Activated CD4-positive, alpha-beta memory T cell treated with anti-CD3 and anti-CD28 coated beads, Interleukin-2, amount 10 ng/mL, durations not matched to agents 7 days and 5 days (primary cell): Measurements from ENCODE around the gene NARS2. TPM values are rescaled to one million over a fixed set of nuclear protein-coding genes. Genes with fewer than 3 reads are reported as not detected.

ENCODE experiments used
- CTCF ChIA-PET: fragments of 350-600 bp; sonication (Branson Sonifier 250); formaldehyde crosslinking; loops from one replicate; lab custom pipeline; 2021; ENCODE audit warnings: antibody characterized with exemption, inconsistent platforms; lab: Charles Lee
- POLR2A ChIA-PET: fragments of 350-600 bp; sonication (Branson Sonifier 250); formaldehyde crosslinking; loops from one replicate; lab custom pipeline; 2021; ENCODE audit warnings: antibody characterized with exemption; lab: Charles Lee
- DNase-seq: peaks from one replicate; pipeline ENCODE4 v3.0.0-alpha.2; 2020
- H3K27ac Mint-ChIP-seq: one replicate; pipeline ENCODE4 v1.8.0; 2021; ENCODE audit warnings: mild to moderate bottlenecking, mixed read lengths
- H3K27me3 Mint-ChIP-seq: one replicate; pipeline ENCODE4 v1.8.0; 2021; ENCODE audit warnings: mixed read lengths
- H3K36me3 Mint-ChIP-seq: one replicate; pipeline ENCODE4 v1.8.0; 2021; ENCODE audit warnings: low read depth, mixed read lengths
- H3K4me1 Mint-ChIP-seq: one replicate; pipeline ENCODE4 v1.8.0; 2021; ENCODE audit warnings: mixed read lengths
- H3K4me3 Mint-ChIP-seq: one replicate; pipeline ENCODE4 v1.8.0; 2021; ENCODE audit warnings: mild to moderate bottlenecking, mixed read lengths
- H3K9me3 Mint-ChIP-seq: one replicate; pipeline ENCODE4 v1.8.0; 2021; ENCODE audit warnings: mixed read lengths
- total RNA-seq, 2 experiments: library from RNA; stranded (reverse); gene quantifications; one replicate each; pipeline ENCODE4 v1.2.3, GENCODE V29; 2021

The NARS2 gene
- total RNA-seq, 2 experiments from 2014 or later, result 13.4 to 13.9 TPM

- Mint-ChIP-seq H3K4me3 (no peak overlapping the region), H3K27ac (no peak overlapping the region), H3K9me3 (no peaks in the 10 kb centered on the region), H3K4me1 (no peaks in the 10 kb centered on the region), H3K27me3 (no peaks in the 10 kb centered on the region), H3K36me3 (peaks cover 12% of the 10 kb centered on the region)
- POLR2A ChIA-PET, result interaction anchor here (0.7 kb wide), 1 partner anchor 384 kb away, joined by 3 read pairs; no protein-coding TSS in a partner anchor
- CTCF ChIA-PET, result interaction anchor here (0.8 to 1.4 kb wide), 4 partner anchors 15 to 120 kb away, joined by 3 to 5 read pairs (median 4); partner anchors contain the start of gene GAB2
- DNase-seq, result no peak
Measured at GRCh38 chr11:78444726-78445125, 129.9 kb downstream of the NARS2 start.

GRCh38 chr11:78441956-78442355, 132.7 kb downstream of the NARS2 start:
- Mint-ChIP-seq H3K4me3 (no peak overlapping the region), H3K27ac (no peak overlapping the region), H3K4me1 (no peaks in the 10 kb centered on the region), H3K36me3 (peaks cover 12% of the 10 kb centered on the region), H3K27me3 (no peaks in the 10 kb centered on the region), H3K9me3 (no peaks in the 10 kb centered on the region)
- CTCF ChIA-PET, result no interaction called here
- POLR2A ChIA-PET, result no interaction called here
- DNase-seq, result no peak

GRCh38 chr11:78438298-78438975, 136.2 kb downstream of the NARS2 start:
- H3K4me3 Mint-ChIP-seq, result no peak overlapping the region
- DNase-seq, result no peak
- CTCF ChIA-PET, result interaction anchor here (1.2 kb wide), 1 partner anchor 8 kb away, joined by 3 read pairs; no protein-coding TSS in a partner anchor
- POLR2A ChIA-PET, result no interaction called here
- no peaks in the 10 kb centered on the region for H3K27me3 Mint-ChIP-seq
- H3K9me3 Mint-ChIP-seq, result no peaks in the 10 kb centered on the region
- H3K27ac Mint-ChIP-seq, result no peak overlapping the region
- no peaks in the 10 kb centered on the region for H3K4me1 Mint-ChIP-seq
- H3K36me3 Mint-ChIP-seq, result peaks cover 12% of the 10 kb centered on the region

GRCh38 chr11:78432956-78433355, 141.7 kb downstream of the NARS2 start:
- Mint-ChIP-seq H3K27me3 (no peaks in the 10 kb centered on the region), H3K27ac (no peak overlapping the region), H3K36me3 (peaks cover 5% of the 10 kb centered on the region), H3K4me3 (no peak overlapping the region), H3K4me1 (peaks cover 22% of the 10 kb centered on the region), H3K9me3 (no peaks in the 10 kb centered on the region)
- DNase-seq, result no peak
- CTCF ChIA-PET, result interaction anchor here (0.7 to 6.5 kb wide), 3 partner anchors 14 to 854 kb away, joined by 3 to 73 read pairs (median 9); partner anchors contain the start of gene GAB2
- POLR2A ChIA-PET, result interaction anchor here (6.6 kb wide), 1 partner anchor 16 kb away, joined by 51 read pairs; the partner anchor contains the start of gene GAB2

GRCh38 chr11:78432058-78432515, 142.6 kb downstream of the NARS2 start:
- POLR2A ChIA-PET, result interaction anchor here (6.6 kb wide), 1 partner anchor 15 kb away, joined by 51 read pairs; the partner anchor contains the start of gene GAB2
- H3K9me3 Mint-ChIP-seq, result no peaks in the 10 kb centered on the region

GRCh38 chr11:78429660-78430059, 145.0 kb downstream of the NARS2 start:
- CTCF ChIA-PET, result interaction anchor here (0.6 to 6.5 kb wide), 5 partner anchors 9 to 202 kb away, joined by 3 to 73 read pairs (median 7); partner anchors contain the start of gene GAB2
- POLR2A ChIA-PET, result interaction anchor here (1.1 to 6.6 kb wide), 5 partner anchors 12 to 214 kb away, joined by 3 to 51 read pairs (median 4); partner anchors contain the start of gene GAB2
- H3K4me1 Mint-ChIP-seq, result peaks cover 51% of the 10 kb centered on the region
- no peak for DNase-seq
- no peak overlapping the region for H3K4me3 Mint-ChIP-seq
- H3K9me3 Mint-ChIP-seq, result no peaks in the 10 kb centered on the region
- H3K27me3 Mint-ChIP-seq, result no peaks in the 10 kb centered on the region
- H3K27ac Mint-ChIP-seq, result peak overlapping the region; percentile 2
- peaks cover 8% of the 10 kb centered on the region for H3K36me3 Mint-ChIP-seq

More at GRCh38 chr11:78432058-78432515, 142.6 kb downstream of the NARS2 start:
- Mint-ChIP-seq H3K27me3 (no peaks in the 10 kb centered on the region), H3K36me3 (peaks cover 9% of the 10 kb centered on the region), H3K4me3 (no peak overlapping the region), H3K4me1 (peaks cover 31% of the 10 kb centered on the region), H3K27ac (no peak overlapping the region)
- CTCF ChIA-PET, result interaction anchor here (0.6 to 6.5 kb wide), 10 partner anchors 11 to 853 kb away, joined by 3 to 73 read pairs (median 3); partner anchors contain the start of gene GAB2
- no peak for DNase-seq

- CTCF ChIA-PET, result interaction anchor here (1.6 to 6.5 kb wide), 3 partner anchors 10 to 201 kb away, joined by 7 to 73 read pairs (median 15); partner anchors contain the start of gene GAB2
- POLR2A ChIA-PET, result interaction anchor here (1.1 to 6.6 kb wide), 5 partner anchors 12 to 213 kb away, joined by 3 to 51 read pairs (median 4); partner anchors contain the start of gene GAB2
- H3K4me1 Mint-ChIP-seq, result peaks cover 55% of the 10 kb centered on the region
Measured at GRCh38 chr11:78429209-78429608, 145.5 kb downstream of the NARS2 start.

GRCh38 chr11:78428773-78429172, 145.9 kb downstream of the NARS2 start:
- H3K36me3 Mint-ChIP-seq, result peaks cover 11% of the 10 kb centered on the region
- no peak overlapping the region for H3K4me3 Mint-ChIP-seq
- CTCF ChIA-PET, result interaction anchor here (1.6 to 6.5 kb wide), 4 partner anchors 10 to 201 kb away, joined by 5 to 73 read pairs (median 11); partner anchors contain the start of gene GAB2
- H3K9me3 Mint-ChIP-seq, result peaks cover 2% of the 10 kb centered on the region
- H3K4me1 Mint-ChIP-seq, result peaks cover 59% of the 10 kb centered on the region
- DNase-seq, result no peak
- no peak overlapping the region for H3K27ac Mint-ChIP-seq
- H3K27me3 Mint-ChIP-seq, result no peaks in the 10 kb centered on the region
- POLR2A ChIA-PET, result interaction anchor here (1.4 to 6.6 kb wide), 3 partner anchors 11 to 200 kb away, joined by 3 to 51 read pairs (median 5); partner anchors contain the start of gene GAB2

More at GRCh38 chr11:78429209-78429608, 145.5 kb downstream of the NARS2 start:
- DNase-seq, result no peak
- H3K9me3 Mint-ChIP-seq, result no peaks in the 10 kb centered on the region
- H3K4me3 Mint-ChIP-seq, result no peak overlapping the region
- peaks cover 11% of the 10 kb centered on the region for H3K36me3 Mint-ChIP-seq
- H3K27ac Mint-ChIP-seq, result no peak overlapping the region
- no peaks in the 10 kb centered on the region for H3K27me3 Mint-ChIP-seq

- no peaks in the 10 kb centered on the region for H3K27me3 Mint-ChIP-seq
- DNase-seq, result no peak
- H3K4me1 Mint-ChIP-seq, result peaks cover 59% of the 10 kb centered on the region
- no peak overlapping the region for H3K4me3 Mint-ChIP-seq
- peaks cover 11% of the 10 kb centered on the region for H3K36me3 Mint-ChIP-seq
- H3K27ac Mint-ChIP-seq, result no peak overlapping the region
- ChIA-PET POLR2A (interaction anchor here (1.4 to 6.6 kb wide), 3 partner anchors 11 to 200 kb away, joined by 3 to 51 read pairs (median 5); partner anchors contain the start of gene GAB2), CTCF (interaction anchor here (1.3 to 6.5 kb wide), 4 partner anchors 9 to 200 kb away, joined by 3 to 73 read pairs (median 6); partner anchors contain the start of gene GAB2)
- H3K9me3 Mint-ChIP-seq, result peaks cover 2% of the 10 kb centered on the region
Measured at GRCh38 chr11:78428266-78428636, 146.4 kb downstream of the NARS2 start.

- POLR2A ChIA-PET, result interaction anchor here (1.2 to 6.6 kb wide), 2 partner anchors 9 to 10 kb away, joined by 3 to 51 read pairs; partner anchors contain the start of gene GAB2
- no peak for DNase-seq
- Mint-ChIP-seq H3K4me1 (peaks cover 59% of the 10 kb centered on the region), H3K36me3 (peaks cover 11% of the 10 kb centered on the region), H3K27me3 (no peaks in the 10 kb centered on the region), H3K27ac (no peak overlapping the region), H3K9me3 (peaks cover 2% of the 10 kb centered on the region), H3K4me3 (no peak overlapping the region)
- CTCF ChIA-PET, result interaction anchor here (0.8 to 6.5 kb wide), 4 partner anchors 9 to 199 kb away, joined by 3 to 73 read pairs (median 4); partner anchors contain the start of gene GAB2
Measured at GRCh38 chr11:78427615-78428265, 146.9 kb downstream of the NARS2 start.

GRCh38 chr11:78426845-78427244, 147.8 kb downstream of the NARS2 start:
- DNase-seq, result no peak
- H3K4me3 Mint-ChIP-seq, result no peak overlapping the region
- ChIA-PET POLR2A (interaction anchor here (1.2 to 6.6 kb wide), 2 partner anchors 9 to 10 kb away, joined by 3 to 51 read pairs; partner anchors contain the start of gene GAB2), CTCF (interaction anchor here (0.8 to 6.5 kb wide), 2 partner anchors 8 to 199 kb away, joined by 4 to 73 read pairs; partner anchors contain the start of gene GAB2)
- peaks cover 11% of the 10 kb centered on the region for H3K36me3 Mint-ChIP-seq
- H3K27me3 Mint-ChIP-seq, result no peaks in the 10 kb centered on the region
- peaks cover 2% of the 10 kb centered on the region for H3K9me3 Mint-ChIP-seq
- peaks cover 59% of the 10 kb centered on the region for H3K4me1 Mint-ChIP-seq
- no peak overlapping the region for H3K27ac Mint-ChIP-seq
